GM12892 (cell line): ENCODE data around the gene SMIM43.

Experiments
- POLR2A ChIP-seq: IDR thresholded peaks from 2 replicates; pipeline ENCODE4 v1.6.1; 2011; ENCODE audit warnings: low read depth, low read length, control low read depth
- TAF1 ChIP-seq: IDR thresholded peaks from 2 replicates; pipeline ENCODE4 v1.6.1; 2011; ENCODE audit warnings: low read depth, mild to moderate bottlenecking, control low read depth, low read length, borderline replicate concordance

GRCh38 chr4:121711263-121712000 is 53.5 kb downstream of the SMIM43 start:
- TF ChIP-seq POLR2A (no peak), TAF1 (no peak)
